OCI-LY7 (cell line): ENCODE results near the gene SLC7A7. TPM values are rescaled to one million over a fixed set of nuclear protein-coding genes. Genes with fewer than 3 reads are reported as not detected.

Experiments
- BruUV-seq: library from RNA; stranded (reverse); fragments of 400-500 nt; replicated peaks from 2 replicates; lab custom pipeline; 2021; lab: Mats Ljungman, UMichigan
- CTCF ChIA-PET: fragments of 300-600 bp; sonication (Branson Sonifier 250); formaldehyde crosslinking; loops from one replicate; lab custom pipeline; 2022; ENCODE audit warnings: antibody characterized with exemption; ENCODE audit not compliant: unreplicated experiment; lab: Charles Lee
- POLR2A ChIA-PET: fragments of 300-600 bp; sonication (Branson Sonifier 250); formaldehyde crosslinking; loops from one replicate; lab custom pipeline; 2022; ENCODE audit warnings: antibody characterized with exemption; lab: Charles Lee
- DNase-seq: peaks from one replicate; pipeline ENCODE4 v3.0.0-alpha.2; 2015; ENCODE audit warnings: low spot score
- H2AFZ ChIP-seq: fragments of 200-600 bp; sonication (generic), shearing (Covaris generic); 2 replicates; pipeline ENCODE4 v1.6.1; 2014; ENCODE audit warnings: mild to moderate bottlenecking, antibody characterized with exemption, low read length, moderate library complexity
- H3K27ac ChIP-seq: fragments of 200-600 bp; sonication (generic); 2 replicates; pipeline ENCODE4 v1.5.1; 2014; ENCODE audit warnings: mixed run types, low read depth, mild to moderate bottlenecking, moderate library complexity, low read length, inconsistent platforms; ENCODE audit not compliant: poor library complexity, severe bottlenecking
- H3K36me3 ChIP-seq: fragments of 200-600 bp; sonication (generic); 2 replicates; pipeline ENCODE4 v1.6.1; 2014; ENCODE audit warnings: mild to moderate bottlenecking, antibody characterized with exemption, low read length, moderate library complexity, mixed read lengths; ENCODE audit not compliant: insufficient read depth
- H3K4me1 ChIP-seq: fragments of 200-600 bp; sonication (generic); 2 replicates; pipeline ENCODE4 v1.5.1; 2014; ENCODE audit warnings: mild to moderate bottlenecking, low read length; ENCODE audit not compliant: insufficient read depth, poor library complexity, severe bottlenecking
- H3K4me2 ChIP-seq: fragments of 200-600 bp; sonication (generic); 2 replicates; pipeline ENCODE4 v1.6.1; 2014; ENCODE audit warnings: mild to moderate bottlenecking, low read length
- H3K4me3 ChIP-seq: fragments of 200-600 bp; sonication (generic); 2 replicates; pipeline ENCODE4 v1.5.1; 2014; ENCODE audit warnings: mild to moderate bottlenecking, low read depth, low read length; ENCODE audit not compliant: poor library complexity, severe bottlenecking
- H3K79me2 ChIP-seq: fragments of 200-600 bp; sonication (generic); 2 replicates; pipeline ENCODE4 v1.6.1; 2016; ENCODE audit warnings: low read depth, mild to moderate bottlenecking, low read length, moderate library complexity, mixed read lengths; ENCODE audit not compliant: insufficient read depth
- H3K9me2 ChIP-seq: fragments of 200-600 bp; sonication (generic); 2 replicates; pipeline ENCODE4 v1.6.1; 2016; ENCODE audit warnings: mild to moderate bottlenecking, low read length, mixed read lengths; ENCODE audit not compliant: insufficient read depth
- H3K9me3 ChIP-seq: fragments of 200-600 bp; sonication (generic); 2 replicates; pipeline ENCODE4 v1.6.1; 2014; ENCODE audit warnings: mild to moderate bottlenecking, mixed run types, low read length, mixed read lengths
- H4K20me1 ChIP-seq: fragments of 200-600 bp; sonication (generic); 2 replicates; pipeline ENCODE4 v1.6.1; 2014; ENCODE audit warnings: mild to moderate bottlenecking, antibody characterized with exemption, low read length, moderate library complexity, mixed read lengths; ENCODE audit not compliant: insufficient read depth
- EZH2phosphoT487 ChIP-seq: fragments of 200-600 bp; sonication (generic); IDR thresholded peaks from 2 replicates; pipeline ENCODE4 v1.6.1; 2018; ENCODE audit warnings: low read depth, borderline replicate concordance, mild to moderate bottlenecking, mixed run types, antibody characterized with exemption, low read length, moderate library complexity, mixed read lengths
- intact Hi-C: fragments of 100-400 bp; cut with micrococcal nuclease; formaldehyde crosslinking; loops from one replicate; pipeline ENCODE4 v1.10.0; 2022; ENCODE audit not compliant: unreplicated experiment
- total RNA-seq, 2 experiments: library from RNA; depleted of rRNA in 1 of 2; stranded (reverse); fragments of >200 nt in 1 of 2; shearing (Covaris generic) in 1 of 2; gene quantifications; 2 replicates each; pipeline ENCODE4 v1.2.3, GENCODE V29; 2014 to 2022
- TF ChIP-seq, protein P1 (sequence below): fragments of 200-600 bp; sonication (generic); conservative IDR thresholded peaks from 2 replicates; pipeline ENCODE4 v1.5.1; 2014; ENCODE audit warnings: mild to moderate bottlenecking, antibody characterized with exemption, low read length, moderate library complexity, mixed read lengths

The SLC7A7 gene
- total RNA-seq, 2 experiments from 2014 or later, result 30.6 to 59.2 TPM

- no peaks in the 10 kb centered on the region for H3K9me2 ChIP-seq
- H3K4me1 ChIP-seq, result peaks cover 19% of the 10 kb centered on the region
- no peak for DNase-seq
- TF ChIP-seq, protein P1, sequence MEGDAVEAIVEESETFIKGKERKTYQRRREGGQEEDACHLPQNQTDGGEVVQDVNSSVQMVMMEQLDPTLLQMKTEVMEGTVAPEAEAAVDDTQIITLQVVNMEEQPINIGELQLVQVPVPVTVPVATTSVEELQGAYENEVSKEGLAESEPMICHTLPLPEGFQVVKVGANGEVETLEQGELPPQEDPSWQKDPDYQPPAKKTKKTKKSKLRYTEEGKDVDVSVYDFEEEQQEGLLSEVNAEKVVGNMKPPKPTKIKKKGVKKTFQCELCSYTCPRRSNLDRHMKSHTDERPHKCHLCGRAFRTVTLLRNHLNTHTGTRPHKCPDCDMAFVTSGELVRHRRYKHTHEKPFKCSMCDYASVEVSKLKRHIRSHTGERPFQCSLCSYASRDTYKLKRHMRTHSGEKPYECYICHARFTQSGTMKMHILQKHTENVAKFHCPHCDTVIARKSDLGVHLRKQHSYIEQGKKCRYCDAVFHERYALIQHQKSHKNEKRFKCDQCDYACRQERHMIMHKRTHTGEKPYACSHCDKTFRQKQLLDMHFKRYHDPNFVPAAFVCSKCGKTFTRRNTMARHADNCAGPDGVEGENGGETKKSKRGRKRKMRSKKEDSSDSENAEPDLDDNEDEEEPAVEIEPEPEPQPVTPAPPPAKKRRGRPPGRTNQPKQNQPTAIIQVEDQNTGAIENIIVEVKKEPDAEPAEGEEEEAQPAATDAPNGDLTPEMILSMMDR, result no peak
- no peak for TF ChIP-seq EZH2phosphoT487
- no peak overlapping the region for H3K4me2 ChIP-seq
- H4K20me1 ChIP-seq, result no peaks in the 10 kb centered on the region
- H3K79me2 ChIP-seq, result no peaks in the 10 kb centered on the region
- H3K9me3 ChIP-seq, result no peaks in the 10 kb centered on the region
- BruUV-seq, result no TSS peak
- no peak overlapping the region for H3K4me3 ChIP-seq
- ChIA-PET CTCF (no interaction called here), POLR2A (interaction anchor here (0.7 to 2.2 kb wide), 5 partner anchors 16 to 174 kb away, joined by 3 to 9 read pairs (median 4); partner anchors contain the start of gene MRPL52)
- no peak overlapping the region for H2AFZ ChIP-seq
- intact Hi-C loops, result no loop called here
- no peak overlapping the region for H3K27ac ChIP-seq
- H3K36me3 ChIP-seq, result no peaks in the 10 kb centered on the region
These were observed 34.1 kb upstream of the SLC7A7 start for GRCh38 chr14:22849212-22849819.

DNA sequence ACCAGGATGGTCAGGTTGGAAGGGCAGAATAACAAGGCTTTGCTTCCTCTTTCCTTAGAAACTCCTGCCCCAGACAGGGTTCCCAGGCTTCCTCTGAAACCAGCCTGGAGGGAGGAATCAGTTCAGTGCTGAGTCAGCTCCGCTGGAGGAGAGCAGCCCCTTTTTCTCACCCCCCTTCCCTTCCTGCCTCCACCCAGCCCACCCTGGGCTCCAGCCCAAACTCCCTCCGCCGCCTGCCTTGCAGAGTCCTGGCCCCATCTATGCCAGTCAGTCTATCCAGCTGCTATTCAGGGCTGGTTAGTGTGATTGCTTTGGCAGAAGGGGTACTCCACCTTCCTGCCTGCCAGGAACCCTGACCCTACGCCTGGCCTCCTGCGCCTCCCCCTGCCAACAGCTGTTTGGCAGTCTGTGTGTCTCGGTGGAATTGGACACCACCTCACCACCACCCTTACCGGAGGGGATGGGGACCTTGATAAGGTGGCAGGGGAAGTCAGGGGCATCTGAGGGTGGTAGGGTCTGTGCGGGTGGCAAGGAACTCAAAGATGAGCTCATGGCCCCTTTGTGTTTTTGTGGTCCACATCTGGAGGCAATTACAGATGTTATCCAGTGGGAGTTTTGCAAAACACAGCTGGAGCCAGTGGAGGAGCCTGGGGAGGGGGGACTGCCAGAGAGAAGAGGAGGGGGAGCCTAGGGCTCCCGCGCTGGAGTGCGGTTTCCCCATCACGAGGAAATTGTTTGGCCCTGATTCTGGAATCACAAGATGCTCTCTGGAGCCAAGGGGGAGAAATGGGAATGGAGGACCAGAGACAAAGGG is 33.3 kb upstream of the SLC7A7 start:
- DNase-seq, result no peak
- Histone ChIP-seq H2AFZ (no peak overlapping the region), H3K79me2 (no peaks in the 10 kb centered on the region), H3K4me1 (peaks cover 16% of the 10 kb centered on the region), H3K36me3 (no peaks in the 10 kb centered on the region), H3K9me2 (no peaks in the 10 kb centered on the region), H3K4me2 (no peak overlapping the region), H4K20me1 (no peaks in the 10 kb centered on the region), H3K27ac (no peak overlapping the region), H3K4me3 (no peak overlapping the region), H3K9me3 (no peaks in the 10 kb centered on the region)
- TF ChIP-seq EZH2phosphoT487, result no peak
- TF ChIP-seq, protein P1, result no peak
- ChIA-PET CTCF (no interaction called here), POLR2A (interaction anchor here (0.6 to 2.2 kb wide), 7 partner anchors 15 to 175 kb away, joined by 3 to 9 read pairs (median 3); partner anchors contain the start of gene MRPL52)
- intact Hi-C loops, result no loop called here
- no TSS peak for BruUV-seq
